Measurements from ENCODE around the gene NOG. TPM values are rescaled to one million over a fixed set of nuclear protein-coding genes. Genes with fewer than 3 reads are reported as not detected.
A peak's percentile ranks its signal among the peaks of the same experiment; 100 is the strongest.

The NOG gene
- total RNA-seq, 1 experiment from 2014 or later = 0.15 TPM

GRCh38 chr17:56577190-56577842 lies 16.2 kb upstream of the NOG start:
- intact Hi-C loops (cut with micrococcal nuclease; ENCODE audit: unreplicated experiment) = no loop called here
- H3K36me3 ChIP-seq (ENCODE audit: insufficient read depth, low read length, poor library complexity, severe bottlenecking) = no peaks in the 10 kb centered on the region
- POLR2A ChIA-PET (ENCODE audit: low non-redundant PET) = no interaction called here
- DNase-seq (ENCODE audit: low spot score) = no peak
- H3K27ac ChIP-seq (ENCODE audit: low read depth, low read length, poor library complexity, severe bottlenecking) = no peak overlapping the region
- TF ChIP-seq EZH2 (IDR thresholded peaks at IDR 0.05; ENCODE audit: borderline replicate concordance, low read depth, low read length, poor library complexity, severe bottlenecking) = no peak
- H3K4me1 ChIP-seq (ENCODE audit: insufficient read depth, low read length, poor library complexity, severe bottlenecking) = peaks cover 12% of the 10 kb centered on the region
- BruUV-seq (replicated peaks) = no TSS peak
- H3K9me3 ChIP-seq (ENCODE audit: low read depth, low read length, poor library complexity, severe bottlenecking) = no peaks in the 10 kb centered on the region
- H3K27me3 ChIP-seq (replicated peaks; ENCODE audit: insufficient read depth, low read depth, low read length, poor library complexity) = peaks cover 6% of the 10 kb centered on the region
- CTCF ChIA-PET = interaction anchor here (0.6 kb wide), 1 partner anchor 16 kb away, joined by 6 read pairs; the partner anchor contains the start of gene NOG
- H3K4me3 ChIP-seq (ENCODE audit: low read depth, low read length, poor library complexity, severe bottlenecking) = no peak overlapping the region

GRCh38 chr17:56577843-56578204 lies 15.7 kb upstream of the NOG start:
- Histone ChIP-seq H3K4me1 (ENCODE audit: insufficient read depth, low read length, poor library complexity, severe bottlenecking) (peaks cover 12% of the 10 kb centered on the region), H3K27ac (ENCODE audit: low read depth, low read length, poor library complexity, severe bottlenecking) (no peak overlapping the region), H3K9me3 (ENCODE audit: low read depth, low read length, poor library complexity, severe bottlenecking) (no peaks in the 10 kb centered on the region), H3K4me3 (ENCODE audit: low read depth, low read length, poor library complexity, severe bottlenecking) (peak overlapping the region; percentile 12), H3K36me3 (ENCODE audit: insufficient read depth, low read length, poor library complexity, severe bottlenecking) (no peaks in the 10 kb centered on the region), H3K27me3 (replicated peaks; ENCODE audit: insufficient read depth, low read depth, low read length, poor library complexity) (peaks cover 10% of the 10 kb centered on the region)
- no TSS peak for BruUV-seq (replicated peaks)
- TF ChIP-seq CTCF (conservative IDR thresholded peaks at IDR 0.05; ENCODE audit: low read depth, low read length) (no peak), EZH2 (IDR thresholded peaks at IDR 0.05; ENCODE audit: borderline replicate concordance, low read depth, low read length, poor library complexity, severe bottlenecking) (no peak)
- CTCF ChIA-PET = interaction anchor here (0.7 kb wide), 1 partner anchor 20 kb away, joined by 4 read pairs; no protein-coding TSS in a partner anchor
- POLR2A ChIA-PET (ENCODE audit: low non-redundant PET) = no interaction called here
- intact Hi-C loops (cut with micrococcal nuclease; ENCODE audit: unreplicated experiment) = no loop called here
- DNase-seq (ENCODE audit: low spot score) = peak; percentile 17

GRCh38 chr17:56581635-56582627 lies 11.6 kb upstream of the NOG start:
- no peaks in the 10 kb centered on the region for H3K9me3 ChIP-seq (ENCODE audit: low read depth, low read length, poor library complexity, severe bottlenecking)
- ChIA-PET POLR2A (ENCODE audit: low non-redundant PET) (no interaction called here), CTCF (no interaction called here)
- H3K27ac ChIP-seq (ENCODE audit: low read depth, low read length, poor library complexity, severe bottlenecking) = no peak overlapping the region
- TF ChIP-seq EZH2 (IDR thresholded peaks at IDR 0.05; ENCODE audit: borderline replicate concordance, low read depth, low read length, poor library complexity, severe bottlenecking) = no peak
- TF ChIP-seq CTCF (conservative IDR thresholded peaks at IDR 0.05; ENCODE audit: low read depth, low read length) = no peak
- BruUV-seq (replicated peaks) = no TSS peak
- intact Hi-C loops (cut with micrococcal nuclease; ENCODE audit: unreplicated experiment) = no loop called here
- peaks cover 12% of the 10 kb centered on the region for H3K4me1 ChIP-seq (ENCODE audit: insufficient read depth, low read length, poor library complexity, severe bottlenecking)
- H3K36me3 ChIP-seq (ENCODE audit: insufficient read depth, low read length, poor library complexity, severe bottlenecking) = no peaks in the 10 kb centered on the region
- H3K27me3 ChIP-seq (replicated peaks; ENCODE audit: insufficient read depth, low read depth, low read length, poor library complexity) = peaks cover 14% of the 10 kb centered on the region
- no peak for DNase-seq (ENCODE audit: low spot score)
- no peak overlapping the region for H3K4me3 ChIP-seq (ENCODE audit: low read depth, low read length, poor library complexity, severe bottlenecking)

Data from A673 (cell line).